Mesothelial cell of epicardium (in vitro differentiated cells): Measurements from ENCODE around the gene PELO. TPM values are rescaled to one million over a fixed set of nuclear protein-coding genes. Genes with fewer than 3 reads are reported as not detected.

Experiments used
- DNase-seq, 2 experiments: peaks; one replicate each; pipeline ENCODE4 v3.0.0; 2021; ENCODE audit warnings: low spot score in 2 of 2; ENCODE audit not compliant: unreplicated experiment in 2 of 2
- H3K27ac Mint-ChIP-seq: 2 replicates; pipeline ENCODE4 v1.8.0; 2021; ENCODE audit warnings: mixed read lengths
- H3K27me3 Mint-ChIP-seq: 2 replicates; pipeline ENCODE4 v1.8.0; 2021; ENCODE audit warnings: low read depth, mixed read lengths
- H3K36me3 Mint-ChIP-seq: 2 replicates; pipeline ENCODE4 v1.8.0; 2021; ENCODE audit warnings: mixed read lengths
- H3K4me1 Mint-ChIP-seq: 2 replicates; pipeline ENCODE4 v1.8.0; 2021; ENCODE audit warnings: mixed read lengths
- H3K4me3 Mint-ChIP-seq: 2 replicates; pipeline ENCODE4 v1.8.0; 2021; ENCODE audit warnings: mild to moderate bottlenecking, moderate library complexity, mixed read lengths
- H3K9me3 Mint-ChIP-seq: 2 replicates; pipeline ENCODE4 v1.8.0; 2021; ENCODE audit warnings: mixed read lengths
- CTCF ChIP-seq: fragments of 200-600 bp; sonication (generic); IDR thresholded peaks from one replicate; pipeline ENCODE4 v1.5.0; 2021; ENCODE audit warnings: antibody characterized with exemption; ENCODE audit not compliant: unreplicated experiment
- total RNA-seq: library from RNA; stranded (reverse); gene quantifications from 3 replicates; pipeline ENCODE4 v1.2.1, GENCODE V29; 2021

PELO gene
- total RNA-seq, 1 donor from 2014 or later: 14.0 TPM

GRCh38 chr5:52796516-52797103 lies 8.9 kb downstream of the PELO start:
- TF ChIP-seq CTCF: no peak
- H3K4me1 Mint-ChIP-seq: peaks cover 30% of the 10 kb centered on the region
- H3K27me3 Mint-ChIP-seq: peaks cover 3% of the 10 kb centered on the region
- H3K27ac Mint-ChIP-seq: no peak overlapping the region
- DNase-seq: no peak
- H3K36me3 Mint-ChIP-seq: no peaks in the 10 kb centered on the region
- no peak overlapping the region for H3K4me3 Mint-ChIP-seq
- H3K9me3 Mint-ChIP-seq: no peaks in the 10 kb centered on the region

- Mint-ChIP-seq H3K4me3 (peak overlapping the region; percentile 92), H3K27me3 (no peaks in the 10 kb centered on the region), H3K9me3 (no peaks in the 10 kb centered on the region), H3K27ac (peak overlapping the region; percentile 97), H3K4me1 (peaks cover 41% of the 10 kb centered on the region), H3K36me3 (no peaks in the 10 kb centered on the region)
- DNase-seq: no peak
- no peak for TF ChIP-seq CTCF
Observed at GRCh38 chr5:52798938-52799337, 11.2 kb downstream of the PELO start.

- TF ChIP-seq CTCF: no peak
- Mint-ChIP-seq H3K36me3 (no peaks in the 10 kb centered on the region), H3K4me3 (peak overlapping the region; percentile 92), H3K27me3 (no peaks in the 10 kb centered on the region), H3K9me3 (no peaks in the 10 kb centered on the region), H3K4me1 (peaks cover 46% of the 10 kb centered on the region), H3K27ac (peak overlapping the region; percentile 97)
- DNase-seq: no peak
Observed at GRCh38 chr5:52799358-52799982, 11.8 kb downstream of the PELO start.

GRCh38 chr5:52799983-52800393 lies 12.3 kb downstream of the PELO start:
- TF ChIP-seq CTCF: no peak

GRCh38 chr5:52800394-52801213 lies 12.9 kb downstream of the PELO start:
- H3K27ac Mint-ChIP-seq: peak overlapping the region; percentile 97
- no peak for TF ChIP-seq CTCF
- DNase-seq: peak in 1 of 2 experiments; percentile 42
- H3K27me3 Mint-ChIP-seq: no peaks in the 10 kb centered on the region
- peaks cover 3% of the 10 kb centered on the region for H3K36me3 Mint-ChIP-seq
- H3K4me1 Mint-ChIP-seq: peaks cover 54% of the 10 kb centered on the region
- peak overlapping the region; percentile 92 for H3K4me3 Mint-ChIP-seq
- no peaks in the 10 kb centered on the region for H3K9me3 Mint-ChIP-seq

More at GRCh38 chr5:52799983-52800393, 12.3 kb downstream of the PELO start:
- Mint-ChIP-seq H3K36me3 (no peaks in the 10 kb centered on the region), H3K4me3 (peak overlapping the region; percentile 92), H3K27ac (peak overlapping the region; percentile 97), H3K27me3 (no peaks in the 10 kb centered on the region), H3K9me3 (no peaks in the 10 kb centered on the region), H3K4me1 (peaks cover 50% of the 10 kb centered on the region)
- DNase-seq: peak; percentile 91 to 97
